ENCODE data around the gene FOXJ1.

DNA sequence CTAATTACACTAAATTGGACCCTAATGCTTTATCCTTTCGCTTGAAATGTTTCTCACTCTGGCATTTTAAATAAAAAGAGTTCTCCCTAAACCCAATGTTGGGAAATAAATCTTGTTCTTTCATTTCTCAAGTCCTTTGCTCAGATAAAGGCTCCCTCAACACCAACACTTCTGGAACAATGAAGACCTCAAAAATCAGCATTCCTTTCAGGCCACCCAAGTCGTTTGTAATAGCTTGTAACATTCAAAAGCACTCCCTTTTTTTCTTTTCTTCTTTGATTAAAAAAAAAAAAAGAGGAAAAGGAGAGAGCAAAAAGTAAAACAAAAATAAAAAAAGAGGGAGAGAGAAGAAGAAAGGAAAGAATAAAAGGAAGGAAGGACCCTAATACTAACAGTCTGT lies 23.3 kb upstream of the FOXJ1 start:
- no peak for TF ChIP-seq EZH2 (IDR thresholded peaks at IDR 0.05; ENCODE audit: borderline replicate concordance, low read depth, low read length, severe bottlenecking)
- TF ChIP-seq, protein P1, sequence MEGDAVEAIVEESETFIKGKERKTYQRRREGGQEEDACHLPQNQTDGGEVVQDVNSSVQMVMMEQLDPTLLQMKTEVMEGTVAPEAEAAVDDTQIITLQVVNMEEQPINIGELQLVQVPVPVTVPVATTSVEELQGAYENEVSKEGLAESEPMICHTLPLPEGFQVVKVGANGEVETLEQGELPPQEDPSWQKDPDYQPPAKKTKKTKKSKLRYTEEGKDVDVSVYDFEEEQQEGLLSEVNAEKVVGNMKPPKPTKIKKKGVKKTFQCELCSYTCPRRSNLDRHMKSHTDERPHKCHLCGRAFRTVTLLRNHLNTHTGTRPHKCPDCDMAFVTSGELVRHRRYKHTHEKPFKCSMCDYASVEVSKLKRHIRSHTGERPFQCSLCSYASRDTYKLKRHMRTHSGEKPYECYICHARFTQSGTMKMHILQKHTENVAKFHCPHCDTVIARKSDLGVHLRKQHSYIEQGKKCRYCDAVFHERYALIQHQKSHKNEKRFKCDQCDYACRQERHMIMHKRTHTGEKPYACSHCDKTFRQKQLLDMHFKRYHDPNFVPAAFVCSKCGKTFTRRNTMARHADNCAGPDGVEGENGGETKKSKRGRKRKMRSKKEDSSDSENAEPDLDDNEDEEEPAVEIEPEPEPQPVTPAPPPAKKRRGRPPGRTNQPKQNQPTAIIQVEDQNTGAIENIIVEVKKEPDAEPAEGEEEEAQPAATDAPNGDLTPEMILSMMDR (IDR thresholded peaks at IDR 0.05; ENCODE audit: borderline replicate concordance, extremely low read depth, low read length, poor library complexity, severe bottlenecking) = no peak
